HL-60 (cell line): ENCODE measurements around the gene UXS1.

Experiments used
- GABPA ChIP-seq: IDR thresholded peaks from 2 replicates; pipeline ENCODE4 v1.6.1; 2012; ENCODE audit warnings: low read depth
- POLR2AphosphoS5 ChIP-seq: IDR thresholded peaks from 2 replicates; pipeline ENCODE4 v1.6.1; 2012; ENCODE audit warnings: low read depth
- SPI1 ChIP-seq: IDR thresholded peaks from 2 replicates; pipeline ENCODE4 v1.6.1; 2012; ENCODE audit warnings: low read depth, mild to moderate bottlenecking, borderline replicate concordance
- TF ChIP-seq, protein P1 (sequence below): IDR thresholded peaks from one replicate; pipeline ENCODE4 v1.5.1; 2011; ENCODE audit warnings: low read length, control low read depth, inconsistent platforms; ENCODE audit not compliant: insufficient read depth
- TF ChIP-seq, protein P2 (sequence below): IDR thresholded peaks from 2 replicates; pipeline ENCODE4 v1.6.1; 2012; ENCODE audit warnings: low read depth; ENCODE audit not compliant: insufficient replicate concordance

DNA sequence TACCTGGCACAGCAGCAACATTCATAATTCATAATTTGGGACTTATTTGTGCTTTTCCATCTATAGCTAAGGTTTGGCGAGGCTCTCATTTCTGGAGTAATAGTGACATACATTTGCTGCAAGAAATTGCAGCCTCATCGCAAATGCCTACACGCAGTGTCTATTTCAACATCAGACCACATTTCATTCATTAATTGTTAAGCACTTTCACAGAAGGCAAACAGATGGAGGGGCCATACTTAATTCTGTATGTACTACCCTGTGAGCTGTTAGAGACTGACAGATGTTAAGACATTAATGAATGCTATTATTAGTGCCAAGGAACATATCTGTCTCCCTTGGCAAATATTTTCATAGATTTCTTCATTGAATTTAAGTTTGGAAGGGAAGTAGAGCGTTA, 125.7 kb downstream of the UXS1 start:
- TF ChIP-seq, protein P1, sequence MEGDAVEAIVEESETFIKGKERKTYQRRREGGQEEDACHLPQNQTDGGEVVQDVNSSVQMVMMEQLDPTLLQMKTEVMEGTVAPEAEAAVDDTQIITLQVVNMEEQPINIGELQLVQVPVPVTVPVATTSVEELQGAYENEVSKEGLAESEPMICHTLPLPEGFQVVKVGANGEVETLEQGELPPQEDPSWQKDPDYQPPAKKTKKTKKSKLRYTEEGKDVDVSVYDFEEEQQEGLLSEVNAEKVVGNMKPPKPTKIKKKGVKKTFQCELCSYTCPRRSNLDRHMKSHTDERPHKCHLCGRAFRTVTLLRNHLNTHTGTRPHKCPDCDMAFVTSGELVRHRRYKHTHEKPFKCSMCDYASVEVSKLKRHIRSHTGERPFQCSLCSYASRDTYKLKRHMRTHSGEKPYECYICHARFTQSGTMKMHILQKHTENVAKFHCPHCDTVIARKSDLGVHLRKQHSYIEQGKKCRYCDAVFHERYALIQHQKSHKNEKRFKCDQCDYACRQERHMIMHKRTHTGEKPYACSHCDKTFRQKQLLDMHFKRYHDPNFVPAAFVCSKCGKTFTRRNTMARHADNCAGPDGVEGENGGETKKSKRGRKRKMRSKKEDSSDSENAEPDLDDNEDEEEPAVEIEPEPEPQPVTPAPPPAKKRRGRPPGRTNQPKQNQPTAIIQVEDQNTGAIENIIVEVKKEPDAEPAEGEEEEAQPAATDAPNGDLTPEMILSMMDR, result no peak
- TF ChIP-seq POLR2AphosphoS5 (no peak), GABPA (no peak), SPI1 (no peak)
- TF ChIP-seq, protein P2, sequence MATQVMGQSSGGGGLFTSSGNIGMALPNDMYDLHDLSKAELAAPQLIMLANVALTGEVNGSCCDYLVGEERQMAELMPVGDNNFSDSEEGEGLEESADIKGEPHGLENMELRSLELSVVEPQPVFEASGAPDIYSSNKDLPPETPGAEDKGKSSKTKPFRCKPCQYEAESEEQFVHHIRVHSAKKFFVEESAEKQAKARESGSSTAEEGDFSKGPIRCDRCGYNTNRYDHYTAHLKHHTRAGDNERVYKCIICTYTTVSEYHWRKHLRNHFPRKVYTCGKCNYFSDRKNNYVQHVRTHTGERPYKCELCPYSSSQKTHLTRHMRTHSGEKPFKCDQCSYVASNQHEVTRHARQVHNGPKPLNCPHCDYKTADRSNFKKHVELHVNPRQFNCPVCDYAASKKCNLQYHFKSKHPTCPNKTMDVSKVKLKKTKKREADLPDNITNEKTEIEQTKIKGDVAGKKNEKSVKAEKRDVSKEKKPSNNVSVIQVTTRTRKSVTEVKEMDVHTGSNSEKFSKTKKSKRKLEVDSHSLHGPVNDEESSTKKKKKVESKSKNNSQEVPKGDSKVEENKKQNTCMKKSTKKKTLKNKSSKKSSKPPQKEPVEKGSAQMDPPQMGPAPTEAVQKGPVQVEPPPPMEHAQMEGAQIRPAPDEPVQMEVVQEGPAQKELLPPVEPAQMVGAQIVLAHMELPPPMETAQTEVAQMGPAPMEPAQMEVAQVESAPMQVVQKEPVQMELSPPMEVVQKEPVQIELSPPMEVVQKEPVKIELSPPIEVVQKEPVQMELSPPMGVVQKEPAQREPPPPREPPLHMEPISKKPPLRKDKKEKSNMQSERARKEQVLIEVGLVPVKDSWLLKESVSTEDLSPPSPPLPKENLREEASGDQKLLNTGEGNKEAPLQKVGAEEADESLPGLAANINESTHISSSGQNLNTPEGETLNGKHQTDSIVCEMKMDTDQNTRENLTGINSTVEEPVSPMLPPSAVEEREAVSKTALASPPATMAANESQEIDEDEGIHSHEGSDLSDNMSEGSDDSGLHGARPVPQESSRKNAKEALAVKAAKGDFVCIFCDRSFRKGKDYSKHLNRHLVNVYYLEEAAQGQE, result no peak
